PC-9 (cell line): ENCODE data around the gene POT1. TPM values are rescaled to one million over a fixed set of nuclear protein-coding genes. Genes with fewer than 3 reads are reported as not detected.

Experiments
- BruUV-seq: library from RNA; stranded (reverse); fragments of 400-500 nt; replicated peaks from 2 replicates; lab custom pipeline; 2021; lab: Mats Ljungman, UMichigan
- CTCF ChIA-PET: fragments of 300-600 bp; sonication (Branson Sonifier 250); formaldehyde crosslinking; loops from one replicate; lab custom pipeline; 2022; ENCODE audit warnings: antibody characterized with exemption; lab: Charles Lee
- POLR2A ChIA-PET: fragments of 300-600 bp; sonication (Branson Sonifier 250); formaldehyde crosslinking; loops from one replicate; lab custom pipeline; 2022; ENCODE audit warnings: antibody characterized with exemption; ENCODE audit not compliant: unreplicated experiment; lab: Charles Lee
- DNase-seq, 2 experiments: peaks; one replicate each; pipeline versions ENCODE4 v3.0.0 to v3.0.0-alpha.2; 2015 to 2022; ENCODE audit warnings: mixed read lengths in 1 of 2
- H2AFZ ChIP-seq: fragments of 200-600 bp; sonication (generic); 2 replicates; pipeline ENCODE4 v1.8.1; 2017; ENCODE audit warnings: antibody characterized with exemption
- H3F3A ChIP-seq: fragments of 200-600 bp; sonication (generic); 2 replicates; pipeline ENCODE4 v1.8.1; 2017; ENCODE audit warnings: antibody characterized with exemption, mild to moderate bottlenecking, low read depth; ENCODE audit not compliant: insufficient read depth
- H3K27ac ChIP-seq: fragments of 200-600 bp; sonication (generic); 2 replicates; pipeline ENCODE4 v1.6.1; 2016; ENCODE audit warnings: mixed run types
- H3K27me3 ChIP-seq: fragments of 200-600 bp; sonication (generic); 2 replicates; pipeline ENCODE4 v1.6.1; 2016; ENCODE audit warnings: low read depth, mixed run types; ENCODE audit not compliant: insufficient read depth
- H3K36me3 ChIP-seq: fragments of 200-600 bp; sonication (generic); 2 replicates; pipeline ENCODE4 v1.6.1; 2016; ENCODE audit warnings: low read depth, mixed run types
- H3K4me1 ChIP-seq: fragments of 200-600 bp; sonication (generic); replicated peaks from 2 replicates; pipeline ENCODE4 v1.6.1; 2016; ENCODE audit warnings: mixed run types; ENCODE audit not compliant: insufficient read depth
- H3K4me2 ChIP-seq: fragments of 200-600 bp; sonication (generic); 2 replicates; pipeline ENCODE4 v1.6.1; 2017; ENCODE audit warnings: mixed run types
- H3K4me3 ChIP-seq: fragments of 200-600 bp; sonication (generic); 2 replicates; pipeline ENCODE4 v1.6.1; 2016; ENCODE audit warnings: mixed run types
- H3K79me2 ChIP-seq: fragments of 200-600 bp; sonication (generic); 2 replicates; pipeline ENCODE4 v1.6.1; 2017; ENCODE audit warnings: low read depth, mixed run types
- H3K9me2 ChIP-seq: fragments of 200-600 bp; sonication (generic); 2 replicates; pipeline ENCODE4 v1.8.1; 2017; ENCODE audit warnings: mild to moderate bottlenecking; ENCODE audit not compliant: insufficient read depth
- H3K9me3 ChIP-seq: fragments of 200-600 bp; sonication (generic); 2 replicates; pipeline ENCODE4 v1.8.1; 2016; ENCODE audit warnings: low read depth; ENCODE audit not compliant: insufficient read depth
- H4K20me1 ChIP-seq: fragments of 200-600 bp; sonication (generic); 2 replicates; pipeline ENCODE4 v1.8.1; 2017; ENCODE audit not compliant: insufficient read depth
- CTCF ChIP-seq: fragments of 200-600 bp; sonication (generic); conservative IDR thresholded peaks from 2 replicates; pipeline ENCODE4 v1.6.1; 2017; ENCODE audit warnings: mixed run types, antibody characterized with exemption, mild to moderate bottlenecking, moderate library complexity
- EZH2 ChIP-seq: fragments of 200-600 bp; sonication (generic); IDR thresholded peaks from 2 replicates; pipeline ENCODE4 v1.8.0; 2017; ENCODE audit warnings: antibody characterized with exemption, low read depth
- intact Hi-C: fragments of 100-400 bp; cut with micrococcal nuclease; formaldehyde crosslinking; loops from one replicate; pipeline ENCODE4 v1.10.0; 2022; ENCODE audit not compliant: unreplicated experiment
- total RNA-seq: library from RNA; stranded (reverse); gene quantifications from 2 replicates; pipeline ENCODE4 v1.2.3, GENCODE V29; 2021

Gene POT1
- total RNA-seq, 1 experiment from 2014 or later: 46.9 TPM

- no peak overlapping the region for H2AFZ ChIP-seq
- intact Hi-C loops: no loop called here
- H3K9me2 ChIP-seq: no peaks in the 10 kb centered on the region
- H3K36me3 ChIP-seq: peaks cover 9% of the 10 kb centered on the region
- no peaks in the 10 kb centered on the region for H3K79me2 ChIP-seq
- CTCF ChIA-PET: no interaction called here
- H3K4me2 ChIP-seq: no peak overlapping the region
- POLR2A ChIA-PET: no interaction called here
- H3K4me1 ChIP-seq: no peaks in the 10 kb centered on the region
- H4K20me1 ChIP-seq: no peaks in the 10 kb centered on the region
- no peaks in the 10 kb centered on the region for H3K9me3 ChIP-seq
- H3K4me3 ChIP-seq: no peak overlapping the region
- H3F3A ChIP-seq: no peaks in the 10 kb centered on the region
- BruUV-seq: no TSS peak
- TF ChIP-seq CTCF (no peak), EZH2 (no peak)
- no peaks in the 10 kb centered on the region for H3K27me3 ChIP-seq
- no peak for DNase-seq
- no peak overlapping the region for H3K27ac ChIP-seq
Observed at GRCh38 chr7:124893140-124893827, 36.3 kb downstream of the POT1 start.

GRCh38 chr7:124887247-124887646 lies 42.4 kb downstream of the POT1 start:
- TF ChIP-seq EZH2 (no peak), CTCF (no peak)
- no peaks in the 10 kb centered on the region for H3K4me1 ChIP-seq
- H3K9me2 ChIP-seq: no peaks in the 10 kb centered on the region
- intact Hi-C loops: no loop called here
- POLR2A ChIA-PET: no interaction called here
- no peak overlapping the region for H3K4me2 ChIP-seq
- H2AFZ ChIP-seq: no peak overlapping the region
- H3K36me3 ChIP-seq: peaks cover 9% of the 10 kb centered on the region
- CTCF ChIA-PET: interaction anchor here (0.5 kb wide), 1 partner anchor 921 kb away, joined by 4 read pairs; no protein-coding TSS in a partner anchor
- no peak for DNase-seq
- H4K20me1 ChIP-seq: no peaks in the 10 kb centered on the region
- no peak overlapping the region for H3K27ac ChIP-seq
- no peak overlapping the region for H3K4me3 ChIP-seq
- no TSS peak for BruUV-seq
- no peaks in the 10 kb centered on the region for H3K27me3 ChIP-seq
- H3F3A ChIP-seq: no peaks in the 10 kb centered on the region
- H3K9me3 ChIP-seq: no peaks in the 10 kb centered on the region; the same call in 1 of the 2 replicates
- H3K79me2 ChIP-seq: no peaks in the 10 kb centered on the region

GRCh38 chr7:124881981-124882380 lies 47.6 kb downstream of the POT1 start:
- no peak for DNase-seq
- ChIA-PET CTCF (no interaction called here), POLR2A (interaction anchor here (0.7 kb wide), 1 partner anchor 112 kb away, joined by 3 read pairs; no protein-coding TSS in a partner anchor)
- H3K4me1 ChIP-seq: no peaks in the 10 kb centered on the region
- no peaks in the 10 kb centered on the region; the same call in 1 of the 2 replicates for H3K9me3 ChIP-seq
- no TSS peak for BruUV-seq
- no peak overlapping the region for H2AFZ ChIP-seq
- TF ChIP-seq CTCF (no peak), EZH2 (no peak)
- H3K27me3 ChIP-seq: no peaks in the 10 kb centered on the region
- H4K20me1 ChIP-seq: no peaks in the 10 kb centered on the region
- no peak overlapping the region for H3K4me3 ChIP-seq
- no peaks in the 10 kb centered on the region for H3F3A ChIP-seq
- intact Hi-C loops: no loop called here
- H3K4me2 ChIP-seq: no peak overlapping the region
- no peaks in the 10 kb centered on the region for H3K36me3 ChIP-seq
- no peak overlapping the region for H3K27ac ChIP-seq
- H3K79me2 ChIP-seq: no peaks in the 10 kb centered on the region
- no peaks in the 10 kb centered on the region for H3K9me2 ChIP-seq
